Fibroblast of lung (primary cell): ENCODE measurements around the gene AKR7A3. TPM values are rescaled to one million over a fixed set of nuclear protein-coding genes. Genes with fewer than 3 reads are reported as not detected.

ENCODE experiments used
- DNase-seq, 2 donors: peaks; one replicate each; pipeline versions ENCODE4 v3.0.0 to v3.0.0-alpha.2; 2010; ENCODE audit warnings: low read depth in 2 of 2
- H2AFZ ChIP-seq: 2 replicates; pipeline ENCODE4 v1.5.1; 2012; ENCODE audit warnings: low read length, control low read depth, inconsistent platforms
- H3K27ac ChIP-seq: 2 replicates; pipeline ENCODE4 v1.5.1; 2011; ENCODE audit warnings: low read length, control low read depth; ENCODE audit not compliant: insufficient read depth
- H3K27me3 ChIP-seq: 2 replicates; pipeline ENCODE4 v1.5.1; 2011; ENCODE audit warnings: mild to moderate bottlenecking, low read length; ENCODE audit not compliant: control insufficient read depth, insufficient read depth
- H3K36me3 ChIP-seq: 2 replicates; pipeline ENCODE4 v1.5.1; 2011; ENCODE audit warnings: low read length; ENCODE audit not compliant: control insufficient read depth, insufficient read depth
- H3K4me1 ChIP-seq: 2 replicates; pipeline ENCODE4 v1.5.1; 2011; ENCODE audit warnings: low read length; ENCODE audit not compliant: control insufficient read depth, insufficient read depth; ENCODE audit errors: extremely low read depth
- H3K4me2 ChIP-seq: 2 replicates; pipeline ENCODE4 v1.5.1; 2011; ENCODE audit warnings: low read length, control low read depth; ENCODE audit not compliant: insufficient read depth; ENCODE audit errors: extremely low read depth
- H3K4me3 ChIP-seq, 4 experiments: fragments of 200-600 bp in 1 of 4; sonication (generic) in 1 of 4; replicated peaks in 1 of 4; 2 replicates each; pipeline ENCODE4 v1.5.1; 2011 to 2016; ENCODE audit warnings: low read length in 4 of 4, low read depth in 3 of 4, mild to moderate bottlenecking in 3 of 4, control low read depth in 2 of 4, inconsistent platforms in 1 of 4, mixed read lengths in 1 of 4; ENCODE audit not compliant: insufficient read depth in 1 of 4; ENCODE audit errors: control extremely low read depth in 1 of 4
- H3K79me2 ChIP-seq: 2 replicates; pipeline ENCODE4 v1.5.1; 2012; ENCODE audit warnings: mild to moderate bottlenecking, low read length, inconsistent platforms; ENCODE audit not compliant: control insufficient read depth, insufficient read depth
- H3K9ac ChIP-seq: 2 replicates; pipeline ENCODE4 v1.5.1; 2011; ENCODE audit warnings: mild to moderate bottlenecking, low read length, control low read depth; ENCODE audit not compliant: insufficient read depth
- H3K9me3 ChIP-seq: 2 replicates; pipeline ENCODE4 v1.5.1; 2012; ENCODE audit warnings: low read depth, low read length; ENCODE audit not compliant: control insufficient read depth, insufficient read depth
- H4K20me1 ChIP-seq: 2 replicates; pipeline ENCODE4 v1.5.1; 2011; ENCODE audit warnings: low read length; ENCODE audit not compliant: control insufficient read depth, insufficient read depth; ENCODE audit errors: extremely low read depth
- CTCF ChIP-seq, 2 donors: IDR thresholded peaks in 1 of 2; conservative IDR thresholded peaks in 1 of 2; 1 replicate in 1 of 2; 2 replicates in 1 of 2; pipeline ENCODE4 v1.5.1; 2011 to 2012; ENCODE audit warnings: low read length in 2 of 2, control low read depth in 1 of 2, inconsistent platforms in 1 of 2, low read depth in 1 of 2, mild to moderate bottlenecking in 1 of 2
- EZH2 ChIP-seq: IDR thresholded peaks from 2 replicates; pipeline ENCODE4 v1.5.1; 2012; ENCODE audit warnings: low read length, control low read depth, mild to moderate bottlenecking; ENCODE audit errors: missing control alignments
- polyA plus RNA-seq, 2 donors: library from polyadenylated mRNA; depleted of rRNA in 1 of 2; stranded (reverse) in 1 of 2; unstranded in 1 of 2; fragments of >200 nt; gene quantifications; 2 replicates each; pipeline ENCODE4 v1.2.1, GENCODE V29; 2011 to 2012; ENCODE audit warnings: missing spikeins in 1 of 2
- total RNA-seq: library from RNA; depleted of rRNA; stranded (reverse); fragments of >200 nt; gene quantifications from 2 replicates; pipeline ENCODE4 v1.2.1, GENCODE V29; 2014

Gene AKR7A3
- total and polyA plus RNA-seq, 2 donors (not counting 1 experiment from before 2014, with no cell fraction given) = 0.12 to 0.33 TPM

GRCh38 chr1:19300211-19300610, 11.6 kb upstream of the AKR7A3 start:
- Histone ChIP-seq H3K4me3 (no peak overlapping the region), H4K20me1 (no peaks in the 10 kb centered on the region), H3K79me2 (no peaks in the 10 kb centered on the region), H3K36me3 (peaks cover 4% of the 10 kb centered on the region), H3K27me3 (no peaks in the 10 kb centered on the region), H3K9ac (no peak overlapping the region), H3K4me2 (no peak overlapping the region), H2AFZ (no peak overlapping the region), H3K27ac (no peak overlapping the region), H3K4me1 (no peaks in the 10 kb centered on the region), H3K9me3 (no peaks in the 10 kb centered on the region)
- DNase-seq = no peak
- TF ChIP-seq EZH2 (no peak), CTCF (conservative IDR thresholded peaks at IDR 0.05 in 1 of 2, IDR thresholded peaks at IDR 0.05 in 1 of 2; ENCODE audit: low read depth in 1 of 2, low read length in 2 of 2) (no peak)

- no peak overlapping the region for H3K9ac ChIP-seq
- H3K4me2 ChIP-seq = no peak overlapping the region
- H3K4me3 ChIP-seq = no peak overlapping the region
- no peak for TF ChIP-seq CTCF (conservative IDR thresholded peaks at IDR 0.05 in 1 of 2, IDR thresholded peaks at IDR 0.05 in 1 of 2; ENCODE audit: low read depth in 1 of 2, low read length in 2 of 2)
- no peak for TF ChIP-seq EZH2
- no peak for DNase-seq
- H2AFZ ChIP-seq = no peak overlapping the region
- no peaks in the 10 kb centered on the region for H3K27me3 ChIP-seq
- H3K9me3 ChIP-seq = no peaks in the 10 kb centered on the region
- no peaks in the 10 kb centered on the region for H4K20me1 ChIP-seq
- H3K36me3 ChIP-seq = no peaks in the 10 kb centered on the region
- H3K79me2 ChIP-seq = no peaks in the 10 kb centered on the region
- H3K4me1 ChIP-seq = no peaks in the 10 kb centered on the region
- no peak overlapping the region for H3K27ac ChIP-seq
Measured at GRCh38 chr1:19294638-19295037, 6.1 kb upstream of the AKR7A3 start.

- no peaks in the 10 kb centered on the region for H3K36me3 ChIP-seq
- peak overlapping the region in 2 of 4 experiments; percentile 49 to 53 for H3K4me3 ChIP-seq
- no peak overlapping the region for H3K9ac ChIP-seq
- H3K27me3 ChIP-seq = no peaks in the 10 kb centered on the region
- H3K79me2 ChIP-seq = no peaks in the 10 kb centered on the region
- no peaks in the 10 kb centered on the region for H4K20me1 ChIP-seq
- peaks cover 2% of the 10 kb centered on the region for H3K4me1 ChIP-seq
- no peak overlapping the region for H3K27ac ChIP-seq
- no peak overlapping the region for H2AFZ ChIP-seq
- DNase-seq = no peak
- H3K4me2 ChIP-seq = peak overlapping the region; percentile 84
- no peak for TF ChIP-seq CTCF (conservative IDR thresholded peaks at IDR 0.05 in 1 of 2, IDR thresholded peaks at IDR 0.05 in 1 of 2; ENCODE audit: low read depth in 1 of 2, low read length in 2 of 2)
- H3K9me3 ChIP-seq = no peaks in the 10 kb centered on the region
Measured at GRCh38 chr1:19289244-19289643, 674 bp upstream of the AKR7A3 start.
